AG08396 (cell line): ENCODE measurements around the gene PARP12.

Experiments used
- DNase-seq: peaks from one replicate; pipeline ENCODE4 v3.0.0; 2012; ENCODE audit warnings: low spot score, mixed read lengths

Gene PARP12

DNA sequence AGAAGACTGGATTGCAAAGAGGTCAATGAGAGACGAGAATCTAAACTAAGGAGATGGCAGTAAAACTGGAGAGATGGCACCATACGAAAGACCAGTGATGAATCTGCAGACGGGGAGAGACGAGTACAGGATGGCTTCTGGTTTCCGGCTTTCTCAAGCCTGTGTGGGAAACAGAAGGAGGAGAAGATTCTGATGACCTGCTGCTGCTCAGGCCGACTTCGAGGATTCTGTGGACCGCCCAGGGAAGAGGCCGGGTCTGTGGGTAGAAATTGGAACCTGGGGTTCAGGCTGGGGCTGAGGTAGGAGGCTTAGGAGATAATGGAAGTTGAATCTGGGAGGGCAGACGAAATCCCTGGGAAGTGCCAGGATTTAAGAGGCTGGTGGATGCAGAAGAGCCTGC, 48.6 kb downstream of the PARP12 start:
- no peak for DNase-seq

DNA sequence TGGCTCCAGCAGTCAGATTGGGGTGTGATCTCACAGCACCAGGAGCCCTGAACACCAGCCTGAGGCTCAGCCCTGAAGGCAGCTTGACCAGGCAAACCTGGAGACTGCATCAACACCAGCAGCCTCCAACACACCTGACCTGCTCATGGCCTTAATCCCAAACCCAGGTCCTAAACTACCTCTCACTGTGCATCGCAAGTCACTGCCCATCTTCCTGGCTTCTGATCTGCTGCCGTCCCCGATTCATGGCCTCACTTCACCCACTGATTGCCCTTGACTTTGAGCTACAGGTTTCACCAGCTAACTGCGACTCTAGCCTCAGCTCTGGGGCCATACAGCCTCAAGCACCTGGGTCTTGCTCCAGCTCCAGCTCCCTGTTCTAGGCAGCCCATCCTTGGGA, 49.1 kb downstream of the PARP12 start:
- no peak for DNase-seq

GRCh38 chr7:140010194-140010895, 52.4 kb downstream of the PARP12 start:
- no peak for DNase-seq

DNA sequence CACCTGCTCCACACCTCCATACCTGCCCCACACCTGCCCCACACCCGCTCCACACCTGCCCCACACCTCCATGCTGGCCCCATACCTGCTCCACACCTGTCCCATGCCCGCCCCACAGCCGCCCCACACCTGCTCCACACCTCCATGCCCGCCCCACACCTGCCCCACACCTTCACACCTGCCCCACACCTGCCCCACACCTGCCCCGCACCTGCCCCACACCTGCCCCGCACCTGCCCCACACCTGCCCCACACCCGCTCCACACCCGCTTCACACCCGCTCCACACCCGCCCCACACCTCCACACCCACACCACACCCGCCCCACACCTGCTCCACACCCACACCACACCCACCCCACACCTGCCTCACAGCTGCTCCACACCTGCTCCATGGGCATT, 53.0 kb downstream of the PARP12 start:
- no peak for DNase-seq

DNA sequence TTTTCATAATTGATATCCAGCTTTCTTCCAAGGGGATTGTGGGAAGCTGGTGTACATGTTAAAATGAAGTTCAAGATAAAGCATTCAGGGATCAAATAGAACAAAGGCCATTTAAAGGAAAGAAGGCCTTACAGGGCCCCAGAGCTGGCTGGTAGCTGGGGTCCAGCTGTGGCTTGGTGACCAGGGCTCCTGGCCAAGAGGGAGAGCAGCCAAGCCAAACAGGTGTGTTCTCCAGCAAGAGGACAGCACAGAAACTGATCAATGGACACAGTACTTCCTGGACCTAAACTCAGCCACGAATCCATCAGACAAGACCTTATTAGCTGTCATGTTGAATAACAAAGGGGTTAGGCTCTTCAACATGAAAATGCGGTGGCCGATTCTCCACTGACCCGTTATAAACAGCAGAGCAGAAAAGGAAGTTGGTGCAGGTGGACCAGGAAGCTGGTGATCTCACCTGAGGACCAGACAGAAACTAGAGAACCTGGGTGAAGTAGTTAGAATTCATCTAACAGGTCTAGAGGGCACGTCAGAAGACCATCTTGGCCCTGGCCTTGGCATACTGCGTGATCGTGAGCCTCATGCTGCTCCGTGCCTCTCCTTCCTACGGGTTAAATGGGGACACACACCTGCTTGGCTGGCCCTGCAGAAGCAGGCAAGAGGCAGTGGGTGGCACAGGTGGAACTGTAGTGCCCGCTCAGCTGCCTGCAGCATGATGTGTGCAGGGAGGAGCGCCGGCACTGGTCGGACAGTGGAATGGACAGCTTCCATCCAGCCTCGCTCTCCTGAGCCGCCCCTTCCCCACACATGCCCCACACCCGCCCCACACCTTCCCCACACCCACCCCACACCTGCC, 53.8 kb downstream of the PARP12 start:
- DNase-seq, result no peak

DNA sequence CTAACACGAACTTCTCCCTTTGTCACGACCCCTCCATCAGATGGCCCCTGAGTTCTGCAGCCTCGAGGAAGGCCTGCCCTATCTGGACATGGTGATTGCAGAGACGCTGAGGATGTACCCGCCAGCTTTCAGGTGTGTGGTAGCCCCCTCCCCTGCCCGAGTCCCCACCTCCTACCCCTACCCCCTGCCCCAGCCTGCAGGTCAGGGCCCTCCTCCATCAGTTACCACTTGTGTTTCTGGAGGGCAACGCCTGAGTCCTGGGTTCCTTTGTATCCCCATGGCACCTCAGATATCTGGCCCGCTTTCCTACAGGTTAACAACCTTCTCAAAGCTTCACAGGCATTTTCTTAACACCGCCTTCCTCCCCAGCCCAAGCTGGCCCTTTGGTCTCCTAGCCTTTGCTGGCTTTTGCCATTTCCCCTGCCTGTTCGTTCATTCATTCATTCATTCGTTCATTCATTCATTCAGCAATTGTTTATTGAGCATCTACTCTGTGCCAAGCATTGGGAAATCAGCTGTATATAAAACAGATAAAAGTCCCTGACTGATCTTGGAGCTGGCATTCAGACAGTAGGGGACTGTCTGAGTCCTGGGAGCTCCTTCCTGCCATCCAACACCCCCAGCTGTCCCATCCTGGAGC, 55.6 kb downstream of the PARP12 start:
- no peak for DNase-seq

- no peak for DNase-seq
Measured at GRCh38 chr7:140006600-140006999, 56.2 kb downstream of the PARP12 start.

DNA sequence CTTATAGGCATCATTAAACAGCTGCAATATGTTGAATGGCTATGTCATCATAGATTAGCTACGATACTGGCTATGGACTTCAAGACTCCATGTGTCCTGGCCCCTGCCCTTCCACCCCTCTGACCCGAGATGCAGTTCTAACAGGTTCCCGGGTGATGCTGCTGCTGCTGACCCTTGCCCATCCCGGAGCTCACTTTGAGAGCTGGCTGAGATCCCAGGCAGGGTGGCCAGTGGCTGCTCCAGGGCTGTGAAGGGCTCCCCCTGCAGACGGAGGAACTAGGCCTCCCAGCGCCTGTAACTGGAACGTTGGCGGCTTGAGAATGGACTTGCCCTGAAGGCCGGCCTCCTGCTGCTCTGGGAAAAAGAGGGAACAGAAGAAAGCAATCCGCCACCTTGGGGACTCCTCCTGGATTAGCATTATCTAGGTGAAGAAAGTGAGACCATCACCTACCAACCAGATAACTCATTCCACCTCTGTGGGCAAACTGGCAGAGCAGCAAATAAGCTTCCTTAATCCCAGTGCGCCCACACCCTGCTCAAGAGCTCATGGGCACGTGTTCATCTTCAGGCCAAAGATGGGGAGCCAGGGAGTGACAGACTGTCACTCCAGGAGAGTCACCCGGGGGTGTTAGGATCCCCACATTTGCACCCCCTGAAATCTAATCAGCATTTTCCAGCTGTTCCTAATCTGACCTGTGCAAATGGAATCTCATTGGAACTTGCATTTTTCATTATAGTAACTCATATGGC, 56.8 kb downstream of the PARP12 start:
- no peak for DNase-seq

GRCh38 chr7:140005341-140005740, 57.4 kb downstream of the PARP12 start:
- DNase-seq, result no peak

- DNase-seq, result no peak
Measured at GRCh38 chr7:140004672-140005071, 58.1 kb downstream of the PARP12 start.

- DNase-seq, result peak; percentile 80
Measured at GRCh38 chr7:140003913-140004382, 58.8 kb downstream of the PARP12 start.

- DNase-seq, result no peak
Measured at GRCh38 chr7:140000666-140001268, 62.0 kb downstream of the PARP12 start.

DNA sequence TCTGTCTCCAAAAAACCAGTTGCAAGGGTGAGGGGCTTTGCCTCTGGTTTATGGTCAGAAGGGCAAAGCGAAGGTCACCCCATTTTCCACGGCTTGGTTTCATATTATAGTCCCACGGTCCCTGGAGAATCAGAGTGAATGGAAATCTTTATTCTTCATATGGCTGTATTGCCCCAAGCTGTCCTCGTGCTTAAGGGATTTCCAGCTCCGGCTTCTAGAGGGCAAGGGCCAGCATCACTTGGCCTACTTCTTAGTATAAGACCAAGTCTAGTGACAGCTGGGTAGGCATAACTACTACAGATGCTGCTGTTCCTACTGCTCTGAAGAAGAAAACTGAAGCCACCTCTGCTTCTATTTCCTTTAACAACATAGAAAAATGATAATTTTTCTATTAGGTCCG, 63.2 kb downstream of the PARP12 start:
- DNase-seq, result no peak

GRCh38 chr7:139998572-139998971, 64.2 kb downstream of the PARP12 start:
- no peak for DNase-seq

- DNase-seq, result peak; percentile 63
Measured at GRCh38 chr7:139995017-139995915, 67.5 kb downstream of the PARP12 start.

- DNase-seq, result no peak
Measured at GRCh38 chr7:139994356-139994755, 68.4 kb downstream of the PARP12 start.

- DNase-seq, result no peak
Measured at GRCh38 chr7:139993592-139993991, 69.2 kb downstream of the PARP12 start.

DNA sequence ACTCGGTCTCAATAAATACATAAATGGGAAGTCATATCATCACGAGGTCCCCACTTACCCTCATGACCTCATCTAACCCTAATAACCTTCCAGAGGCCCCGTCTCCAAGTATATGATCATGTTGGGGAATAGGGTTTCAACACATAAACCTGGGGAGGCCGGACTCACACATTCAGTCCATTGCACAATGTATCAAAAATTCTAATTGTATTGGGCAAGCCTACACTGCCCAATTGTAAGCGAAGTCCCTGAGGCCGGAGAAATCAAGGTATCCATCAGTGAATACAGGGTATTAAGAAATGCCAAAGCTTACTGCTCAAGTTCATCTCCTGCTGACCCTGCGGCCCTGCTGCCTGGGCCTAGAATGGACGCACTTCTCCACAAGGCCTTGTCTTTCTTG, 69.6 kb downstream of the PARP12 start:
- no peak for DNase-seq

DNA sequence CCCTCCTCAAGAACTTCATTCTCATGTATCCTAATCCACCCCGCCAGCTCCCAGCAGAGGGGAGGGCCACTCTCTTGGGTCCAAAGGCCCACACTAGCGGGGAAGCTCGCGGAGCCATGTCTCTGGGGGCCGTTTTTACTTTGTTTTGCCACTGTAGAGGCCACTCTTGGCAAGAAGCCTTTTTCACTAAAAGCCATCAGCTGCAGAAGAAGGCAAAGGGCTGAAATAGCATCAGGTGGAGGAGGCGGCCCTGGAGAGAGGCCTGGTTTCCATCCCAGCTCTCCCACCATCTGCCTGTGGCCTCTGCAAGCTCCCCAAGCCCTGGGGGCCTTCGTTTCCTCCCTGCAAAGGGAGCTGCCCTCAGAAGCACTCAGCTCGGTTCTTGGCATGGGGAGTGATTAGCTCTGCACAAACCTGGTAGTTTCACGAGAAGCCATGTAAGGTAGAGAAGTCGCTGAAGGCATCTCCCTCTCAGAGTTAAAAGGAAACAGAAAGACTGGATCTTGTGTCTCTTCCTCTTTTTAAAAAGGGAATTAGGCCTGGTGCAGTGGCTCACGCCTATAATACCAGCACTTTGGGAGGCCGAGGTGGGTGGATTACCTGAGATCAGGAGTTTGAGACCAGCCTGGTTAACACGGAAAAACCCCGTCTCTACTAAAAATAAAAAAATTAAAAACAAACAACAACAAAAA, 70.3 kb downstream of the PARP12 start:
- DNase-seq, result no peak

DNA sequence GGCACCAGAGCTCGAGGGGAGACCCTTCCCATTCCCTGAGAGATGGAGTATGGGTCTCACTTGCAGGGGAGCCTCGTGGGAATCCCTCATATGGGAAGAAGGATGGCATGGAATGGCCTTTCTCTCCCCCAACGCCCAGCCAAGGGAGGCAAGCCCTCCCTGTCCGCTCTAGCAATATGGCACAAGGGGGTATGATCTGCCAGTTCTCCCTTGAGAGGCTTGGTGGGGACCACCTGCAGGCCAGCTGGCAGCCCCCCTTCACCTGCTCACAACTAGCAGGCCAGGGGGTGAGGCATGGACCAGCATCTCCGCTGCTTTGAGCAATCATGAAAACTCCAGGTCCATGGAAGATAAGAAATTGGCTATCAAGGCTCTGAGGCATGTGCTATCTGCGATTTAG, 70.8 kb downstream of the PARP12 start:
- no peak for DNase-seq
